Choroid plexus epithelial cell (primary cell): ENCODE measurements around the gene RCL1.

ENCODE experiments used
- DNase-seq: peaks from one replicate; pipeline ENCODE4 v3.0.0-alpha.2; 2010; ENCODE audit warnings: low read depth
- H3K4me3 ChIP-seq: 2 replicates; pipeline ENCODE4 v1.5.1; 2011; ENCODE audit warnings: low read depth, mild to moderate bottlenecking, control low read depth, low read length, moderate library complexity
- CTCF ChIP-seq: conservative IDR thresholded peaks from 2 replicates; pipeline ENCODE4 v1.5.1; 2011; ENCODE audit warnings: low read depth, mild to moderate bottlenecking, control low read depth, inconsistent platforms, low read length, moderate library complexity

Gene RCL1

GRCh38 chr9:4796530-4796929 is 3.8 kb downstream of the RCL1 start:
- no peak for TF ChIP-seq CTCF
- no peak overlapping the region for H3K4me3 ChIP-seq
- no peak for DNase-seq

GRCh38 chr9:4796988-4797853 is 4.5 kb downstream of the RCL1 start:
- peak; percentile 82 for TF ChIP-seq CTCF
- no peak overlapping the region for H3K4me3 ChIP-seq
- DNase-seq = peak; percentile 64

GRCh38 chr9:4797854-4798150 is 5.1 kb downstream of the RCL1 start:
- no peak for DNase-seq
- H3K4me3 ChIP-seq = no peak overlapping the region
- TF ChIP-seq CTCF = no peak

GRCh38 chr9:4798281-4799032 is 5.7 kb downstream of the RCL1 start:
- no peak for TF ChIP-seq CTCF
- DNase-seq = no peak
- no peak overlapping the region for H3K4me3 ChIP-seq

- no peak for TF ChIP-seq CTCF
- no peak overlapping the region for H3K4me3 ChIP-seq
These were observed 6.3 kb downstream of the RCL1 start for GRCh38 chr9:4799033-4799430.

GRCh38 chr9:4799775-4800174 is 7.0 kb downstream of the RCL1 start:
- no peak for DNase-seq
- H3K4me3 ChIP-seq = no peak overlapping the region

More at GRCh38 chr9:4799033-4799430, 6.3 kb downstream of the RCL1 start:
- no peak for DNase-seq

More at GRCh38 chr9:4799775-4800174, 7.0 kb downstream of the RCL1 start:
- TF ChIP-seq CTCF = no peak
